GM12892 (cell line): ENCODE measurements around the gene SCAMP1.
"Not testable (repeated sequence)": the region's sequence is repeated elsewhere in the genome, so short reads cannot be mapped to it uniquely, and the experiment has no call there.

Experiments
- DNase-seq: peaks from one replicate; pipeline ENCODE4 v3.0.0; 2011; ENCODE audit not compliant: insufficient read length
- FAIRE-seq: peaks from 2 replicates; lab custom pipeline; 2011; peaks lifted over from hg19 to GRCh38; lab: Jason Lieb, UNC
- POLR2A ChIP-seq: IDR thresholded peaks from 2 replicates; pipeline ENCODE4 v1.6.1; 2011; ENCODE audit warnings: low read depth, low read length, control low read depth
- POLR2AphosphoS5 ChIP-seq: IDR thresholded peaks from 2 replicates; pipeline ENCODE4 v1.6.1; 2011; ENCODE audit warnings: low read depth, low read length, control low read depth
- TAF1 ChIP-seq: IDR thresholded peaks from 2 replicates; pipeline ENCODE4 v1.6.1; 2011; ENCODE audit warnings: low read depth, mild to moderate bottlenecking, control low read depth, low read length, borderline replicate concordance

SCAMP1 gene

GRCh38 chr5:78335976-78336375 is 24.4 kb upstream of the SCAMP1 start:
- no peak for DNase-seq
- TF ChIP-seq POLR2A (no peak), TAF1 (no peak), POLR2AphosphoS5 (no peak)
- no peak for FAIRE-seq

GRCh38 chr5:78336698-78337097 is 23.7 kb upstream of the SCAMP1 start:
- FAIRE-seq (no peak), DNase-seq (no peak)
- no peak for TF ChIP-seq TAF1
- TF ChIP-seq POLR2A = no peak
- TF ChIP-seq POLR2AphosphoS5 = no peak

GRCh38 chr5:78339617-78340436 is 20.6 kb upstream of the SCAMP1 start:
- FAIRE-seq = no peak
- no peak for TF ChIP-seq POLR2A
- TF ChIP-seq POLR2AphosphoS5 = no peak
- TF ChIP-seq TAF1 = no peak
- DNase-seq = no peak

GRCh38 chr5:78341440-78341839 is 19.0 kb upstream of the SCAMP1 start:
- TF ChIP-seq POLR2A (no peak), TAF1 (no peak), POLR2AphosphoS5 (no peak)
- DNase-seq (no peak), FAIRE-seq (no peak)

GRCh38 chr5:78345485-78345884 is 14.9 kb upstream of the SCAMP1 start:
- FAIRE-seq (no peak), DNase-seq (no peak)
- TF ChIP-seq POLR2AphosphoS5 (no peak), POLR2A (no peak), TAF1 (no peak)

- FAIRE-seq = no peak
- TF ChIP-seq POLR2AphosphoS5 = no peak
- no peak for TF ChIP-seq TAF1
- no peak for TF ChIP-seq POLR2A
- DNase-seq = no peak
Observed at GRCh38 chr5:78353520-78353919, 6.9 kb upstream of the SCAMP1 start.

GRCh38 chr5:78354066-78354670 is 6.2 kb upstream of the SCAMP1 start:
- no peak for DNase-seq
- no peak for FAIRE-seq
- TF ChIP-seq POLR2A (no peak), POLR2AphosphoS5 (no peak), TAF1 (no peak)

- DNase-seq (no peak), FAIRE-seq (no peak)
- TF ChIP-seq POLR2AphosphoS5 (no peak), POLR2A (no peak), TAF1 (no peak)
Observed at GRCh38 chr5:78355561-78355960, 4.9 kb upstream of the SCAMP1 start.

- FAIRE-seq, DNase-seq: not testable (repeated sequence)
Observed at GRCh38 chr5:78359455-78359830, 974 bp upstream of the SCAMP1 start.

- TF ChIP-seq TAF1 = no peak
- peak; percentile 9 for FAIRE-seq
- DNase-seq = no peak
Observed at GRCh38 chr5:78360674-78360923, 182 bp downstream of the SCAMP1 start.

- TF ChIP-seq POLR2AphosphoS5 = no peak
- TF ChIP-seq TAF1 = no peak
- DNase-seq (peak; percentile 46), FAIRE-seq (peak; percentile 40)
Observed at GRCh38 chr5:78360924-78361630, 660 bp downstream of the SCAMP1 start.

- no peak for TF ChIP-seq POLR2AphosphoS5
- TF ChIP-seq TAF1 = no peak
- no peak for TF ChIP-seq POLR2A
- DNase-seq = no peak
- FAIRE-seq = peak; percentile 24
Observed at GRCh38 chr5:78361631-78361993, 1.2 kb downstream of the SCAMP1 start.
